Activated CD8-positive, alpha-beta memory T cell treated with anti-CD3 and anti-CD28 coated beads, Interleukin-2, amount 50 U/mL, for 24 hours (primary cell): ENCODE results near the gene FAF2.
A peak's percentile ranks its signal among the peaks of the same experiment; 100 is the strongest.

Experiments
- DNase-seq: peaks from one replicate; pipeline ENCODE4 v3.0.0-alpha.2; 2020; ENCODE audit errors: extremely low read depth

Gene FAF2

GRCh38 chr5:176530983-176531901, 83.1 kb downstream of the FAF2 start:
- DNase-seq: no peak

- no peak for DNase-seq
These were observed 83.8 kb downstream of the FAF2 start for GRCh38 chr5:176531902-176532493.

GRCh38 chr5:176532795-176533194, 84.6 kb downstream of the FAF2 start:
- DNase-seq: no peak

- no peak for DNase-seq
These were observed 85.2 kb downstream of the FAF2 start for GRCh38 chr5:176533390-176533789.

DNA sequence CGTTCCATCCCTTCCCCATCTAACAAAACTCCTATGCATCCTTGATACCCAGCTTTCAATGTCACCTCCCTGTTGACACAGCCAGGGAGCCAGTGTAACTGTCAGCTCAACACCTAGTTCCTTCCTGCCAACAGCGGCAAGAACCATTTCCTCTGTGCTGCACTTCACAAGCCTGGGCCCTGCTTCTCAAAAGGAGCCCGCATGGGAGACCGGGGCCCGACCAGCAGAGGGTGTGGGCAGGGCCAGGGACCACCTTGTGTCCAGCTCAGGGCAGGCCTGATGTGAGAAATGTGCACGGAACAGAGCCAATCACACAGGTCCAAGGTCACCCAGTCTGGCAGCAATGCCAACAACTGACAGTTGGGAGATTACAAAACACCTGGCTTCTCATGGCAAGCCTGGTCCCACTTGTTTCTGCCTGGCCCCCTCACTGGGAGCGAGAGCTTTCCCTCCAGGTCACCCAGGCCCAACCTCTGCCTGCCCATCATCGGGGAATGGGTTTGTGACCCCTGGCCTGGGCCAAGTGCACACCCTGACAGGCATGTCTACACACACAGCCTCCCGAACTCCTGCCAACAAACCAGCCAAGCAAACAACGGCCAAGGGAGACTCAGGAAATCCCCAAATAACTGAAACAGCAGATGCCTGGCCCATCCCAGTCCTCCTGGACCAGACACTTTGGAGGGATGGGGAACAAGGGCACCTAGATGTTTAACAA, 85.9 kb downstream of the FAF2 start:
- DNase-seq: no peak

DNA sequence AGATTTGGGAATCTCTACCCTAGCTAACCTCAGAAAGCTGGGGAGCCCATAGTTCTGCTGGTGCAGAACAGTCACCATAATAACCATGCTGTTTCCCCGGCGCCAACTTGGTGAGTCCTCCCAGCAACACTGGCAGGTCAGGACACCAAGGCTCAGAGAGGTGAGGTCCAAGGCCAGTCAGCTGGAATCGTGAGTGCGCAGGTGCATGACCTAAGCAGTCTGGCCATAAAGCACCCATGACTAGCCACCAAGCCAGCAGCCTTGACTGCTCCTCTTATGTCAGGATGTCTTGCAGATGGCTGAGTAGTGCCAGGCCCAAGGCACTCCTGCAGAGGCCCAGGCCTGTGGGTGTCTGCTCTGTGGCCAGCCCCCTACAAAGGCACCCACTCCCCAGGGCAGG, 86.5 kb downstream of the FAF2 start:
- DNase-seq: no peak

DNA sequence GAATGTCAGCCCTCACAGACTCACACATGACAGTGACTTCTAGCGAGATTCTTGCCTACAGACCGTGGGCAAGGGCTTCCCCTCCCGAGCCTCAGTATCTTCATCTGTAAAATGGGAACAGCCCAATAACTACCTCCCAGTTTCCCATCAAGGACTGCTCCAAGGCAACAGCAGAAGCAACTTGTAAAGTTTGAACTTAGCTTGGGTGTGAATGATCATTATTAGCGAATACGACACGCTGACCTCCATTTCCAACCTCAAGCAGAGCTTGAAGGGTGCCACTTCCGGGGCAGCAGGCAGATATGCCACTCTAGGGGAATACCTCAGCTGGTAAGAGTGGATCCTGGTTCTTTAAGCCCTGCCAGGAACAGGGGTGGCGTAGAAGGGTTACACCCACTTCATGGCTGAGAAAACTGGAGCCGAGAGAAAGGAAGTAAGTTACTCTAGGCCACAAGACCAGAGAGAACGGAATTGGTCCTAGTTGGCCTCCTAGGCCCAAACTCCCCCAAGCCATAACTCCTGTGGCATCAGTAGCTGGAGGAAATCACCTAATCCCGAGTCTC, 87.0 kb downstream of the FAF2 start:
- DNase-seq: no peak

GRCh38 chr5:176535664-176536131, 87.5 kb downstream of the FAF2 start:
- no peak for DNase-seq

DNA sequence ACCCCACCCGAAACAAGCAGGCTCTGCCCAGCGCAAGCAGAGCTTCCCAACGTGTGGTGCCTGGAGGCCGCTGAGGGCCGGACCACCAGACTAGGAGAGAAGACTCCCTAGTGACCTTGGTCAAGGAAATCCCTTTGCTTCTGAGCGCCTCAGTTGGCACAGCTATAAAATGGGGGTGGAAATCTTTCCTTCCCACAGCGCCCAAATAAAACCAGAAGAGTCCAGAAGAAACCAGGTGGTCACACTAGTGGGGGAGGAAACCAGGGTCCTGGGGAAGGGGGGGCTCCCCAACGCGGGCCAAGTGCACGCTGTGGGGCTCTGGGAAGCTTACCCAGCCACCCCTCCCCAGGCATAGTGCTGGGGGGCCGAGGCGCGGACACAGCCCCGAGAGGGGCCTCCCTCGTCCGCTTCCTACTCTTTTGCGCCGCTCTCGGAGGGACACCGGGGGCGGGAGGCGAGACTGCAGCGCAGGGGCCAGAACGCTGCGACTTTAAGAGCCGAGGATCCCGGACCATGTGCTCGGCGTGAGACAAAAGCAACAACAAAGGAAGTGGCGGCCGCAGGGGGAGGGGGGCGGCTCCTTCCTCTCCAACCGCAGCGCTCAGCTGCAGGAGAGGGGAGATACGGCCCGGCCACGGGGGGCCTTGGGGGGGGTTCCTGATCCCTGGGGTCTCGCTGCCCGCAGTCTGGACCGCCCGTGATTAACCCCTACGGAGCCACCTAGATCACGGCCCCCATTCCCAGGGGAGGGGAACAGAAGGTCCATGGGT, 88.1 kb downstream of the FAF2 start:
- no peak for DNase-seq

GRCh38 chr5:176536902-176537553, 88.8 kb downstream of the FAF2 start, which contains the start of gene RNF44:
RNF44 (minus strand) TSS chr5:176537402; CDS start chr5:176532472, 4,930 bp downstream.
- DNase-seq: peak; percentile 94

- peak; percentile 94 for DNase-seq
These were observed 89.5 kb downstream of the FAF2 start for GRCh38 chr5:176537554-176538229.

GRCh38 chr5:176538230-176538988, 90.2 kb downstream of the FAF2 start:
- DNase-seq: no peak

DNA sequence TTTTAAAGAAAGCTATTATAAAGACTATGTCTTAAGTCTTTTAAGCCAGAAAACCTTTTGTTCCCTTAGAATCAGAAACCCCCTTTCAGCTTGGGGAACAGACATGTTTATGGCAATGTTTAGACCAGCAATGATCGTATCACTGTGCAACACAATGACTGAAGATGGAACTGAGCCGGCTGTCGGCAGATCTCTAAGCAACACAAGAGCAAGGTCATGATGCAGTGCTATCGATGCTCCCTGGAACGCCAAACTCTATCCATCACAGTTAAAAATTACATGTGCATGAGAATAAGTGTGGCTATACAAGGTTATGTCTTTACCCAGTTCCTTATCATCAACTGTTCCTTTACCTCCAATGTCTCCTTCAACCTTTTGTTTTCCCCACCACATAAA, 90.8 kb downstream of the FAF2 start:
- DNase-seq: no peak

GRCh38 chr5:176540476-176540899, 92.3 kb downstream of the FAF2 start:
- no peak for DNase-seq

GRCh38 chr5:176540956-176541337, 92.8 kb downstream of the FAF2 start:
- no peak for DNase-seq

DNA sequence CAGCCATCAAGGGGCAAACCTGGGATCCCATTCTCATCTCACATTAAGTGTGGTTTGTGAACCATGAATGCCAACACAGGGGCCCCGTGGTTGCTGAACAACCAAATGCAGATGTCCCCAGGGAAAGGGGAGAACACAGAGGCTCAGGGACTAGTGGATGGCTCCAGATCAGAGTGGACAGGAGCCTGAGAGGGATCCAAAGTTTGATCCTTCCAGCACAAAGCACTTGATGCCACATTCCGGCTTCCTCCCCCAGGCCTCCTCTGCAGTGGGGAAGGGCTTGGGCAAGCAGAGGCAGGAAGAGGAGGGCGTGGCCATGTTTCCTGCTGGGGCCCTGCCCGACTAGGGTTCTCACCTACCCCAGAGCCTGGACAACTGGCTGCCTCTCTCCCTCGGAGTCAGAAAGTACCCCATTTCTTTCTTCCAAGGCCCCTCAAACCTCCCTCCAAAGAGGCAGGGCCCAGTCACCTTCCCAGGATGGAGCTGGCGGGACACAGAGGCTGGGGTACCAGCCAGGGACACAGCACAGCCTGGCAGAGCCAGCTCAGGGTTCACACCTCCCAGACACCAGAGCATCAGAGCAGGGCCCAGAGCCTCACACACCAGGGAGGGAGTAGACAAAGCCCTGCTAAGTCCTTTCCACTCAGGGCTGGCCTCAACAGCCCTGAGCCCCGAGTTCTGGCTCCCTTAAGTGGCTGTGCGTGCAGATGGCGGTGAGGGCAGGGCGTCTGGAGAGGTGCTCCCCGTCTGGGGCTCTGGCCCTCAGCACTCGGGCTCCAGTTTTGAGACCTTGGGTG, 93.4 kb downstream of the FAF2 start:
- DNase-seq: no peak

DNA sequence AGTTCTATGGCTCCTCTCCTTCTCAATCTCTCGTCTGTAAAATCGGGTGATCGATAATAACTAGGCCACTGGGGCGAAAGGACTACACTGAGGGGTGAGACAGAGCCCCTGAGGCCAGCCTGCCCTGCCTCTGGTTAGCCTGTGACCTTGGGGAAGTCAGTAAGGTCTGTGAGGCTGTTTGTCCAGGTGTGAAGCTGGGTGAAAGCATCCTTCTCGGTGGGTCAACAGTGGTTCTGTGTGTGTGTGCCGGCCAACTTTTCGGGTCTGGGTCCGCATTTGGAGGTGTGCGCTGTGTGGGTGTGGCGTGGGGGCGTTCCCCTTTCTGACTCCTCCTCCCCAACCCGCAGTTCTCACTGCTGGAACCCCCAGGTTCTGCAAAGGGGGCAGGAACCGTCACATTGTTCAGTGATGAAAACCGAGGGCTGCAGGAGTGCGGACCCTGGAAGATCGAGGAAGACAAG, 94.0 kb downstream of the FAF2 start:
- no peak for DNase-seq

DNA sequence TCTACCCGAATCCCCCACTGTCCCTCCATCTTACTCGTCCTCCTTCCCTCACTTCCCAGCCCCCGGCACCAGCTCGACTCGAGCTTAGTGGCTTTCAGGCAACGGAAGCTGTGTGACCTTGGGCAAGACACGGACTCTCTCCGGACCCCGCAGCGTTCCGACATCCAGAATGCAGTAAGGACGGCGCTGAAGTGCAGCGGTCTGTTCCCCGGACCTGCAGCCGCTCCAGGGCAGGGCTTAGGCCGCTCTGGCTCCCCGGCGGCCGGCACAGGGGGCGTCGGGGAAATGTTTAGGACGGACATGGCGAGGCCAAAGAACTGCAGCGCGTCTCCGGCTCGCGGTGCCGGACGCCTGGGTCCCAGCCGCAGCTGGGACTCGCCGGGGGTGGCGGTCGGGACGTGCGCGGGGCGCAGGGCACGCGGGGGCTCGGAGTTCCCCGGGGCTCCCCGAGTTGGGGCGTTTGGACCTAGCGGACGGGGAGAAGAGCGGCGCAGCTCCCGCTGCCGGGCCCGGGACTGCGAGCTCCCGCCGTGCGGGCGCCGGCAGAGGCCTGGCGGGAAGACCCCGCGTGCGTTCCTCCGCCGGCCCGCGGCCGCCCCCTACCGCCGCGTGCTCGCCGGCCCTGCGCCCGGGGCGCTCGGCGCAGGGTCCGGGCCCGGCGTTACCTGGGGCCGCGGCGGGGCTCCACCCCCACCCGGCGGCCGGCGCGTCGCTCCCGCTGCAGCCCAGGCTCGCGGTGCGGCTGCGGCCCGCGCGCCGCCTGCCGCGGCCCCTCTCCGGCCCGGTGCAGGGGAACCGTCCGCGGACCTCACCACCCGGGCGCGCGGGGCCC, 94.6 kb downstream of the FAF2 start:
- DNase-seq: no peak
